H9 (cell line): Measurements from ENCODE around the gene ROPN1L. TPM values are rescaled to one million over a fixed set of nuclear protein-coding genes. Genes with fewer than 3 reads are reported as not detected.

Source experiments
- DNase-seq: peaks from one replicate; pipeline ENCODE4 v3.0.0-alpha.2; 2017
- H2AFZ ChIP-seq: one replicate; pipeline ENCODE4 v1.6.1; 2013; ENCODE audit warnings: mild to moderate bottlenecking, low read length, control low read depth, moderate library complexity
- H2AK5ac ChIP-seq: 2 replicates; pipeline ENCODE4 v1.6.1; 2013; ENCODE audit warnings: low read length, control low read depth, mixed read lengths; ENCODE audit not compliant: insufficient read length
- H2BK120ac ChIP-seq: one replicate; pipeline ENCODE4 v1.6.1; 2013; ENCODE audit warnings: low read depth, mild to moderate bottlenecking, low read length, control low read depth, inconsistent platforms; ENCODE audit not compliant: poor library complexity, severe bottlenecking
- H2BK12ac ChIP-seq: 2 replicates; pipeline ENCODE4 v1.6.1; 2013; ENCODE audit warnings: low read length, control low read depth, mixed read lengths, low read depth; ENCODE audit not compliant: insufficient read length
- H2BK15ac ChIP-seq: 2 replicates; pipeline ENCODE4 v1.6.1; 2013; ENCODE audit warnings: low read depth, low read length, control low read depth
- H2BK20ac ChIP-seq: one replicate; pipeline ENCODE4 v1.6.1; 2013; ENCODE audit warnings: low read depth, mild to moderate bottlenecking, low read length, control low read depth, inconsistent platforms; ENCODE audit not compliant: poor library complexity, severe bottlenecking
- H2BK5ac ChIP-seq: 2 replicates; pipeline ENCODE4 v1.6.1; 2013; ENCODE audit warnings: low read length, control low read depth, mixed read lengths; ENCODE audit not compliant: insufficient read length
- H3K14ac ChIP-seq: 2 replicates; pipeline ENCODE4 v1.6.1; 2013; ENCODE audit warnings: low read length, control low read depth; ENCODE audit not compliant: insufficient read depth
- H3K18ac ChIP-seq: 2 replicates; pipeline ENCODE4 v1.6.1; 2013; ENCODE audit warnings: low read depth, mild to moderate bottlenecking, mixed read lengths, low read length, control low read depth; ENCODE audit not compliant: insufficient read length
- H3K23ac ChIP-seq: 2 replicates; pipeline ENCODE4 v1.6.1; 2013; ENCODE audit warnings: low read length, control low read depth, mixed read lengths, low read depth; ENCODE audit not compliant: insufficient read length
- H3K23me2 ChIP-seq: 2 replicates; pipeline ENCODE4 v1.6.1; 2013; ENCODE audit warnings: low read depth, mild to moderate bottlenecking, mixed read lengths, low read length, control low read depth; ENCODE audit not compliant: insufficient read length, poor library complexity, severe bottlenecking
- H3K27ac ChIP-seq: 2 replicates; pipeline ENCODE4 v1.5.1; 2013; ENCODE audit warnings: low read length, control low read depth, mixed read lengths, low read depth; ENCODE audit not compliant: insufficient read length
- H3K27me3 ChIP-seq: 2 replicates; pipeline ENCODE4 v1.6.1; 2013; ENCODE audit warnings: low read length, control low read depth, inconsistent platforms; ENCODE audit not compliant: insufficient read depth
- H3K4ac ChIP-seq: 2 replicates; pipeline ENCODE4 v1.6.1; 2013; ENCODE audit warnings: low read depth, mild to moderate bottlenecking, control low read depth, inconsistent platforms, low read length, moderate library complexity
- H3K4me1 ChIP-seq: 2 replicates; pipeline ENCODE4 v1.6.1; 2013; ENCODE audit warnings: low read length, control low read depth, inconsistent platforms; ENCODE audit not compliant: insufficient read depth
- H3K4me2 ChIP-seq: 2 replicates; pipeline ENCODE4 v1.6.1; 2013; ENCODE audit warnings: low read length, control low read depth, mixed read lengths; ENCODE audit not compliant: insufficient read length, insufficient read depth
- H3K56ac ChIP-seq: 2 replicates; pipeline ENCODE4 v1.6.1; 2013; ENCODE audit warnings: low read depth, mild to moderate bottlenecking, mixed read lengths, low read length, control low read depth; ENCODE audit not compliant: insufficient read length
- H3K79me1 ChIP-seq: 2 replicates; pipeline ENCODE4 v1.6.1; 2013; ENCODE audit warnings: low read depth, mild to moderate bottlenecking, moderate library complexity, low read length, control low read depth, inconsistent platforms; ENCODE audit not compliant: insufficient read depth, poor library complexity, severe bottlenecking
- H3K79me2 ChIP-seq: 2 replicates; pipeline ENCODE4 v1.6.1; 2013; ENCODE audit warnings: low read length, control low read depth, inconsistent platforms; ENCODE audit not compliant: insufficient read depth
- H3K9ac ChIP-seq: 2 replicates; pipeline ENCODE4 v1.6.1; 2013; ENCODE audit warnings: low read length, control low read depth, mixed read lengths; ENCODE audit not compliant: insufficient read length; ENCODE audit errors: extremely low read depth
- H3K9me3 ChIP-seq: one replicate; pipeline ENCODE4 v1.6.1; 2013; ENCODE audit warnings: low read depth, low read length, inconsistent platforms; ENCODE audit not compliant: control insufficient read depth
- H3T11ph ChIP-seq: one replicate; pipeline ENCODE4 v1.6.1; 2013; ENCODE audit warnings: mild to moderate bottlenecking, low read length, control low read depth, inconsistent platforms
- H4K20me1 ChIP-seq: one replicate; pipeline ENCODE4 v1.6.1; 2013; ENCODE audit not compliant: control insufficient read depth, insufficient read length, insufficient read depth
- H4K5ac ChIP-seq: 2 replicates; pipeline ENCODE4 v1.6.1; 2013; ENCODE audit warnings: low read depth, mild to moderate bottlenecking, mixed read lengths, low read length, control low read depth; ENCODE audit not compliant: insufficient read length
- H4K8ac ChIP-seq: replicated peaks from 2 replicates; pipeline ENCODE4 v1.6.1; 2013; ENCODE audit warnings: low read length, control low read depth, mixed read lengths, low read depth; ENCODE audit not compliant: insufficient read length
- H4K91ac ChIP-seq: 2 replicates; pipeline ENCODE4 v1.6.1; 2013; ENCODE audit warnings: low read depth, mild to moderate bottlenecking, moderate library complexity, mixed read lengths, low read length, control low read depth; ENCODE audit not compliant: insufficient read length
- H3K27ac Mint-ChIP-seq, 3 experiments: 2 replicates in 2 of 3; 3 replicates in 1 of 3; pipeline ENCODE4 v1.8.0; 2020 to 2021; ENCODE audit warnings: mixed read lengths in 3 of 3, mild to moderate bottlenecking in 1 of 3, moderate library complexity in 1 of 3
- H3K27me3 Mint-ChIP-seq: 2 replicates; pipeline ENCODE4 v1.8.0; 2021; ENCODE audit warnings: low read depth, mild to moderate bottlenecking, moderate library complexity, mixed read lengths
- H3K36me3 Mint-ChIP-seq, 3 experiments: 2 replicates in 2 of 3; 3 replicates in 1 of 3; pipeline ENCODE4 v1.8.0; 2020 to 2021; ENCODE audit warnings: low read depth in 3 of 3, mixed read lengths in 3 of 3; ENCODE audit not compliant: insufficient read depth in 1 of 3
- H3K4me1 Mint-ChIP-seq, 2 experiments: 2 replicates each; pipeline ENCODE4 v1.8.0; 2020; ENCODE audit warnings: mixed read lengths in 2 of 2
- H3K4me3 Mint-ChIP-seq, 2 experiments: 2 replicates in 1 of 2; 3 replicates in 1 of 2; pipeline ENCODE4 v1.8.0; 2020 to 2021; ENCODE audit warnings: mild to moderate bottlenecking in 2 of 2, mixed read lengths in 2 of 2, moderate library complexity in 1 of 2
- H3K9me3 Mint-ChIP-seq, 2 experiments: 2 replicates in 1 of 2; 3 replicates in 1 of 2; pipeline ENCODE4 v1.8.0; 2020; ENCODE audit warnings: mild to moderate bottlenecking in 2 of 2, mixed read lengths in 2 of 2, moderate library complexity in 1 of 2
- WGBS: extraction: QIAGEN DNeasy Blood & Tissue Kit; methylation state at CpG from one replicate; pipeline ENCODE4 v1.1.7; 2013; ENCODE audit warnings: missing lambda C conversion rate, low lambda C conversion rate, mixed read lengths; ENCODE audit not compliant: insufficient read length; ENCODE audit errors: extremely low coverage; 5-methylcytosine and 5-hydroxymethylcytosine counted together
- total RNA-seq: library from RNA; stranded (reverse); gene quantifications from 2 replicates; pipeline ENCODE4 v1.2.1, GENCODE V29; 2021
- TF ChIP-seq, protein P1 (sequence below): fragments of 200-600 bp; sonication (generic); conservative IDR thresholded peaks from 3 replicates; pipeline ENCODE4 v1.8.0; 2021; ENCODE audit warnings: antibody characterized with exemption, mild to moderate bottlenecking

The ROPN1L gene
- total RNA-seq, 1 experiment from 2014 or later, result 0.37 TPM

DNA sequence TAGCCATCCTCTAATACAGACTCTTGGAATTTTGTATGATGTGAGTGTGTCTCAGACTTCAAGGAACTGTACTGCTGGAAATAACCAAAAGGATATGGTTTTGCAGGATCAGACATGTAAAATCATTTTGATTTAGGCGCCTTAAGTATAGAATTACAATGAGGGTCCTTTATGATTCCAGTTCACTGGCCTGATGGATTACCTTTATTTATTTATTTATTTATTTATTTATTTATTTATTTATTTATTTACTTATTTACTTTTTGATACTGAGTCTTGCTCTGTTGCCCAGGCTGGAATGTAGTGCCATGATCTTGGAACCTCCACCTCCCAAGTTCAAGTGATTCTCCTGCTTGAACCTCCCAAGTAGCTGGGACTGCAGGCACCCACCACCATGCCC, 37.9 kb upstream of the ROPN1L start:
- H3K4me3 Mint-ChIP-seq, result no peak overlapping the region
- H3K27ac Mint-ChIP-seq, result no peak overlapping the region
- no peak overlapping the region for H2AK5ac ChIP-seq
- no peak overlapping the region for H3K9ac ChIP-seq
- H2BK120ac ChIP-seq, result no peak overlapping the region
- no peak overlapping the region for H3K4me2 ChIP-seq
- H4K5ac ChIP-seq, result no peak overlapping the region
- no peaks in the 10 kb centered on the region; a peak in 1 of 5 replicates for H3K9me3 Mint-ChIP-seq
- no peak overlapping the region for H3K14ac ChIP-seq
- H2BK20ac ChIP-seq, result no peak overlapping the region
- H4K91ac ChIP-seq, result no peak overlapping the region
- no peaks in the 10 kb centered on the region for H3K23me2 ChIP-seq
- H3K4me1 ChIP-seq, result no peaks in the 10 kb centered on the region
- H2BK5ac ChIP-seq, result no peak overlapping the region
- no peaks in the 10 kb centered on the region for H3K9me3 ChIP-seq
- H2AFZ ChIP-seq, result no peak overlapping the region
- H3K23ac ChIP-seq, result no peak overlapping the region
- no peaks in the 10 kb centered on the region for H4K20me1 ChIP-seq
- no peak overlapping the region for H3K4ac ChIP-seq
- no peak overlapping the region for H4K8ac ChIP-seq
- no peak for DNase-seq
- no peaks in the 10 kb centered on the region for H3K79me1 ChIP-seq
- no peak overlapping the region for H3K27ac ChIP-seq
- WGBS, result no CpG with 5 or more reads among the region's 1 CpG
- TF ChIP-seq, protein P1, sequence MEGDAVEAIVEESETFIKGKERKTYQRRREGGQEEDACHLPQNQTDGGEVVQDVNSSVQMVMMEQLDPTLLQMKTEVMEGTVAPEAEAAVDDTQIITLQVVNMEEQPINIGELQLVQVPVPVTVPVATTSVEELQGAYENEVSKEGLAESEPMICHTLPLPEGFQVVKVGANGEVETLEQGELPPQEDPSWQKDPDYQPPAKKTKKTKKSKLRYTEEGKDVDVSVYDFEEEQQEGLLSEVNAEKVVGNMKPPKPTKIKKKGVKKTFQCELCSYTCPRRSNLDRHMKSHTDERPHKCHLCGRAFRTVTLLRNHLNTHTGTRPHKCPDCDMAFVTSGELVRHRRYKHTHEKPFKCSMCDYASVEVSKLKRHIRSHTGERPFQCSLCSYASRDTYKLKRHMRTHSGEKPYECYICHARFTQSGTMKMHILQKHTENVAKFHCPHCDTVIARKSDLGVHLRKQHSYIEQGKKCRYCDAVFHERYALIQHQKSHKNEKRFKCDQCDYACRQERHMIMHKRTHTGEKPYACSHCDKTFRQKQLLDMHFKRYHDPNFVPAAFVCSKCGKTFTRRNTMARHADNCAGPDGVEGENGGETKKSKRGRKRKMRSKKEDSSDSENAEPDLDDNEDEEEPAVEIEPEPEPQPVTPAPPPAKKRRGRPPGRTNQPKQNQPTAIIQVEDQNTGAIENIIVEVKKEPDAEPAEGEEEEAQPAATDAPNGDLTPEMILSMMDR, result no peak
- H2BK15ac ChIP-seq, result no peak overlapping the region
- no peaks in the 10 kb centered on the region for H3K4me1 Mint-ChIP-seq
- H3K79me2 ChIP-seq, result no peaks in the 10 kb centered on the region
- peaks cover 42 to 77% (median 73%) of the 10 kb centered on the region in 3 experiments; a peak in 6 of 7 replicates for H3K36me3 Mint-ChIP-seq
- no peaks in the 10 kb centered on the region for H3K27me3 ChIP-seq
- no peaks in the 10 kb centered on the region for H3K27me3 Mint-ChIP-seq
- H2BK12ac ChIP-seq, result no peak overlapping the region
- H3T11ph ChIP-seq, result no peak overlapping the region
- no peak overlapping the region for H3K56ac ChIP-seq
- H3K18ac ChIP-seq, result no peak overlapping the region
